Tibial artery (tissue), 4 donors: ENCODE data around the gene SLC13A1.

Source experiments
- DNase-seq, 2 donors: peaks; one replicate each; pipeline ENCODE4 v3.0.0-alpha.2; 2019
- H3K27ac ChIP-seq, 2 donors: fragments of 200-600 bp; sonication (generic) in 1 of 2; 1 replicate in 1 of 2; 2 replicates in 1 of 2; pipeline ENCODE4 v1.5.1; 2018 to 2019; ENCODE audit warnings: mild to moderate bottlenecking in 1 of 2
- H3K27me3 ChIP-seq, 2 donors: fragments of 200-600 bp; sonication (generic) in 1 of 2; one replicate each; pipeline versions ENCODE4 v1.5.1 to v1.6.0; 2016 to 2019
- H3K36me3 ChIP-seq, 3 donors: fragments of 200-600 bp; sonication (generic) in 2 of 3; one replicate each; pipeline ENCODE4 v1.5.1; 2016 to 2019; ENCODE audit warnings: mild to moderate bottlenecking in 2 of 3
- H3K4me1 ChIP-seq, 4 donors: fragments of 200-600 bp; sonication (generic) in 2 of 4; 1 replicate in 3 of 4; 2 replicates in 1 of 4; pipeline ENCODE4 v1.5.1; 2016 to 2019
- H3K4me3 ChIP-seq, 2 donors: fragments of 200-600 bp; sonication (generic) in 1 of 2; 1 replicate in 1 of 2; 2 replicates in 1 of 2; pipeline ENCODE4 v1.5.1; 2018 to 2019; ENCODE audit warnings: mild to moderate bottlenecking in 2 of 2
- H3K9me3 ChIP-seq, 3 donors: fragments of 200-600 bp; sonication (generic) in 1 of 3; one replicate each; pipeline ENCODE4 v1.5.1; 2016 to 2019
- CTCF ChIP-seq, 2 experiments: fragments of 200-600 bp in 1 of 2; fragments of 450-650 bp in 1 of 2; IDR thresholded peaks; one replicate each; pipeline ENCODE4 v1.5.1; 2017 to 2019; ENCODE audit warnings: antibody characterized with exemption in 2 of 2, mild to moderate bottlenecking in 1 of 2, moderate library complexity in 1 of 2
- intact Hi-C: fragments of 100-400 bp; cut with DNase I; formaldehyde crosslinking; loops from one replicate; pipeline ENCODE4 v1.15.0; 2023; ENCODE audit warnings: low total_unique reads

SLC13A1 gene

GRCh38 chr7:123131961-123132360, 67.8 kb downstream of the SLC13A1 start:
- intact Hi-C loops: no loop called here
- H3K9me3 ChIP-seq: no peaks in the 10 kb centered on the region
- no peak for TF ChIP-seq CTCF (IDR thresholded peaks at IDR 0.05)
- H3K4me3 ChIP-seq: no peak overlapping the region
- H3K27me3 ChIP-seq: no peaks in the 10 kb centered on the region
- H3K4me1 ChIP-seq: no peaks in the 10 kb centered on the region
- no peak for DNase-seq
- no peaks in the 10 kb centered on the region for H3K36me3 ChIP-seq
- H3K27ac ChIP-seq: no peak overlapping the region

- no peak overlapping the region for H3K27ac ChIP-seq
- TF ChIP-seq CTCF (IDR thresholded peaks at IDR 0.05): no peak
- intact Hi-C loops: no loop called here
Measured at GRCh38 chr7:123131556-123131955, 68.2 kb downstream of the SLC13A1 start.

GRCh38 chr7:123131140-123131539, 68.6 kb downstream of the SLC13A1 start:
- no peaks in the 10 kb centered on the region for H3K4me1 ChIP-seq
- TF ChIP-seq CTCF (IDR thresholded peaks at IDR 0.05): no peak

More at GRCh38 chr7:123131556-123131955, 68.2 kb downstream of the SLC13A1 start:
- Histone ChIP-seq H3K9me3 (no peaks in the 10 kb centered on the region), H3K27me3 (no peaks in the 10 kb centered on the region), H3K4me1 (no peaks in the 10 kb centered on the region), H3K4me3 (no peak overlapping the region), H3K36me3 (no peaks in the 10 kb centered on the region)
- DNase-seq: no peak

GRCh38 chr7:123126691-123127090, 73.1 kb downstream of the SLC13A1 start:
- intact Hi-C loops: no loop called here

More at GRCh38 chr7:123131140-123131539, 68.6 kb downstream of the SLC13A1 start:
- no peaks in the 10 kb centered on the region for H3K27me3 ChIP-seq
- DNase-seq: no peak
- H3K4me3 ChIP-seq: no peak overlapping the region
- H3K9me3 ChIP-seq: no peaks in the 10 kb centered on the region
- H3K27ac ChIP-seq: no peak overlapping the region
- no peaks in the 10 kb centered on the region for H3K36me3 ChIP-seq
- intact Hi-C loops: no loop called here

GRCh38 chr7:123126171-123126570, 73.6 kb downstream of the SLC13A1 start:
- intact Hi-C loops: no loop called here
- no peak for DNase-seq
- Histone ChIP-seq H3K36me3 (no peaks in the 10 kb centered on the region), H3K9me3 (no peaks in the 10 kb centered on the region), H3K4me3 (no peak overlapping the region), H3K4me1 (no peaks in the 10 kb centered on the region), H3K27me3 (no peaks in the 10 kb centered on the region), H3K27ac (no peak overlapping the region)
- TF ChIP-seq CTCF (IDR thresholded peaks at IDR 0.05): no peak

More at GRCh38 chr7:123126691-123127090, 73.1 kb downstream of the SLC13A1 start:
- H3K36me3 ChIP-seq: no peaks in the 10 kb centered on the region
- H3K9me3 ChIP-seq: no peaks in the 10 kb centered on the region
- H3K27me3 ChIP-seq: no peaks in the 10 kb centered on the region
- H3K4me1 ChIP-seq: no peaks in the 10 kb centered on the region
- H3K4me3 ChIP-seq: no peak overlapping the region
- TF ChIP-seq CTCF (IDR thresholded peaks at IDR 0.05): no peak
- no peak for DNase-seq
- H3K27ac ChIP-seq: no peak overlapping the region

- Histone ChIP-seq H3K36me3 (no peaks in the 10 kb centered on the region), H3K27me3 (no peaks in the 10 kb centered on the region), H3K9me3 (no peaks in the 10 kb centered on the region), H3K27ac (no peak overlapping the region), H3K4me3 (no peak overlapping the region), H3K4me1 (no peaks in the 10 kb centered on the region)
- intact Hi-C loops: no loop called here
- no peak for DNase-seq
- no peak for TF ChIP-seq CTCF (IDR thresholded peaks at IDR 0.05)
Measured at GRCh38 chr7:123125231-123125630, 74.5 kb downstream of the SLC13A1 start.
